MCF 10A (cell line): ENCODE data around the gene ATP2A1. TPM values are rescaled to one million over a fixed set of nuclear protein-coding genes. Genes with fewer than 3 reads are reported as not detected.

Experiments used
- BruUV-seq: library from RNA; stranded (reverse); fragments of 400-500 nt; replicated peaks from 2 replicates; lab custom pipeline; 2021; lab: Mats Ljungman, UMichigan
- CTCF ChIA-PET: fragments of 300-600 bp; sonication (Branson Sonifier 250); formaldehyde crosslinking; extraction: SDS; loops from one replicate; lab custom pipeline; 2021; ENCODE audit warnings: antibody characterized with exemption, inconsistent platforms; lab: Yijun Ruan, JAX
- POLR2A ChIA-PET: fragments of 300-600, 350-650 bp; sonication (Branson Sonifier 250); formaldehyde crosslinking; extraction: SDS; loops from one replicate; lab custom pipeline; 2020; ENCODE audit warnings: antibody characterized with exemption, inconsistent platforms; lab: Yijun Ruan, JAX
- DNase-seq: peaks from one replicate; pipeline ENCODE4 v3.0.0-alpha.2; 2018; ENCODE audit not compliant: unreplicated experiment
- H3K27ac Mint-ChIP-seq: one replicate; pipeline ENCODE4 v1.8.0; 2022; ENCODE audit warnings: mild to moderate bottlenecking, low read depth, mixed read lengths; ENCODE audit not compliant: unreplicated experiment
- H3K27me3 Mint-ChIP-seq: one replicate; pipeline ENCODE4 v1.8.0; 2022; ENCODE audit warnings: mixed read lengths; ENCODE audit not compliant: insufficient read depth, unreplicated experiment
- H3K36me3 Mint-ChIP-seq: one replicate; pipeline ENCODE4 v1.8.0; 2022; ENCODE audit warnings: mild to moderate bottlenecking, moderate library complexity, mixed read lengths; ENCODE audit not compliant: insufficient read depth, unreplicated experiment
- H3K4me1 Mint-ChIP-seq: one replicate; pipeline ENCODE4 v1.8.0; 2022; ENCODE audit warnings: mixed read lengths; ENCODE audit not compliant: insufficient read depth, unreplicated experiment
- H3K4me3 Mint-ChIP-seq: one replicate; pipeline ENCODE4 v1.8.0; 2022; ENCODE audit warnings: mild to moderate bottlenecking, moderate library complexity, mixed read lengths; ENCODE audit not compliant: unreplicated experiment
- H3K9me3 Mint-ChIP-seq: one replicate; pipeline ENCODE4 v1.8.0; 2022; ENCODE audit warnings: mixed read lengths; ENCODE audit not compliant: unreplicated experiment
- intact Hi-C: fragments of 100-400 bp; cut with micrococcal nuclease; formaldehyde crosslinking; loops from 2 replicates; pipeline ENCODE4 v1.14.1; 2022
- total RNA-seq: library from RNA; stranded (reverse); gene quantifications from 2 replicates; pipeline ENCODE4 v1.2.3, GENCODE V29; 2022
- TF ChIP-seq, protein P1 (sequence below): fragments of 200-600 bp; IDR thresholded peaks from one replicate; pipeline ENCODE4 v1.8.0; 2022; ENCODE audit warnings: antibody characterized with exemption, mild to moderate bottlenecking; ENCODE audit not compliant: unreplicated experiment

Gene ATP2A1
- total RNA-seq, 1 experiment from 2014 or later: 0.23 TPM

DNA sequence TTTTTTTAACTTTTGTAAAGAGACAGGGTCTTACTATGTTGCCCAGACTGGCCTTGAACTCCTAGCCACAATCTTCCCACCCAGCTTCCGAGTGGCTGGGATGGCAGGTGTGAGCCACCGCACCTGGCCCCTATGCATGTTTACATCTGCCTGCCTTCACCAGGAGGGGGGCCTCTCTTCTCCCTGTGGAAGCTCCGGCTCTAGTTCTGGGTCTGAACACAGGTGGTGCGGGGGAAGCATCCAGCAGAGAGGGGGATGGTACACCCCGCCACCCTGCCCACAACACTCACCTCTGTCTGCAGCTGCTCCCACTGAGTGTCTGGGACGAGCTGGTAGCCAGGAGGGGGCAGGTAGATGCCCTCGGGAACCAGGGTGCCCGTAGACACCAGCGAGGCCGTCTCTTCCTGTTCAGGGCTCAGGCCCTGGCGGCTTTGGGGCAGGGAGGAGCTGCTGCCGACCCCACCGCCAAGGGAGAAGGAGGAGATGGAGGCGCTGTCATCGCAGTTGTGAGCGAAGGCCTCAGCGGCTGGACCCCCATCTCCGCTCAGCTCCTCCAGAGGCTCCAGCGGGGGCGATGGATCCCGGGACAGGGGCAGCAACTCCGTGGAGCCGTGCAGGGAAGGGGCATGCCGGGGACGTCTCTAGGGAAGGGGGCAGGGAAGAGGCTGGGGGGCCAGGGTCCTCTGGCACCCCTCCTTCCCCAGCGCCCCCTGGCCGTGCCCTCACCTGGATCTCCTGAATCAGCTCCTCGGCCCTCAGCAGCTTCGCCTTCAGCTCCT, 35.8 kb downstream of the ATP2A1 start:
- Mint-ChIP-seq H3K36me3 (peaks cover 25% of the 10 kb centered on the region), H3K9me3 (no peaks in the 10 kb centered on the region), H3K27me3 (no peaks in the 10 kb centered on the region), H3K4me3 (no peak overlapping the region), H3K4me1 (no peaks in the 10 kb centered on the region), H3K27ac (no peak overlapping the region)
- ChIA-PET CTCF (interaction anchor here (0.6 to 1.6 kb wide), 3 partner anchors 10 to 40 kb away, joined by 3 to 8 read pairs (median 7); no protein-coding TSS in a partner anchor), POLR2A (no interaction called here)
- TF ChIP-seq, protein P1, sequence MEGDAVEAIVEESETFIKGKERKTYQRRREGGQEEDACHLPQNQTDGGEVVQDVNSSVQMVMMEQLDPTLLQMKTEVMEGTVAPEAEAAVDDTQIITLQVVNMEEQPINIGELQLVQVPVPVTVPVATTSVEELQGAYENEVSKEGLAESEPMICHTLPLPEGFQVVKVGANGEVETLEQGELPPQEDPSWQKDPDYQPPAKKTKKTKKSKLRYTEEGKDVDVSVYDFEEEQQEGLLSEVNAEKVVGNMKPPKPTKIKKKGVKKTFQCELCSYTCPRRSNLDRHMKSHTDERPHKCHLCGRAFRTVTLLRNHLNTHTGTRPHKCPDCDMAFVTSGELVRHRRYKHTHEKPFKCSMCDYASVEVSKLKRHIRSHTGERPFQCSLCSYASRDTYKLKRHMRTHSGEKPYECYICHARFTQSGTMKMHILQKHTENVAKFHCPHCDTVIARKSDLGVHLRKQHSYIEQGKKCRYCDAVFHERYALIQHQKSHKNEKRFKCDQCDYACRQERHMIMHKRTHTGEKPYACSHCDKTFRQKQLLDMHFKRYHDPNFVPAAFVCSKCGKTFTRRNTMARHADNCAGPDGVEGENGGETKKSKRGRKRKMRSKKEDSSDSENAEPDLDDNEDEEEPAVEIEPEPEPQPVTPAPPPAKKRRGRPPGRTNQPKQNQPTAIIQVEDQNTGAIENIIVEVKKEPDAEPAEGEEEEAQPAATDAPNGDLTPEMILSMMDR: no peak
- intact Hi-C loops: no loop called here
- no peak for DNase-seq
- no TSS peak for BruUV-seq

DNA sequence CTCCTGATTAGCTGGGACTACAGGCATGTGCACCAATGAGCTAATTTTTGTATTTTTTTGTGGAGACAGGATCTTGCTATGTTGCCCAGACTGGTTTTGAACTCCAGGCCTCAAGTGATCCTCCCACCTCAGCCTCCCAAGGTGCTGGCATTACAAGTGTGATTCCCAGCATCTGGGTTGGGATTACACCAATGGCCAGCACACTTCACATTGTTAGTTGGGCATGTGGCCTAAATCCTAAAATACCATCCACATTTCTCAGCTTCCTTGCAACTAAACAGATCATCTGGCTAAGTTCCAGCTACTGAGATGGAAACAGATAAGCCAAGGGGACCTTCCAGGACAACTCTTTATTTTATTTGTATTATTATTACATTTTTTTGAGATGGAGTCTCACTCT, 36.9 kb downstream of the ATP2A1 start:
- ChIA-PET CTCF (interaction anchor here (1.1 to 1.6 kb wide), 2 partner anchors 30 to 41 kb away, joined by 7 to 8 read pairs; no protein-coding TSS in a partner anchor), POLR2A (interaction anchor here (0.7 to 0.9 kb wide), 3 partner anchors 11 to 93 kb away, joined by 3 to 4 read pairs (median 3); partner anchors contain the start of gene SH2B1)
- Mint-ChIP-seq H3K9me3 (no peaks in the 10 kb centered on the region), H3K27ac (no peak overlapping the region), H3K36me3 (peaks cover 29% of the 10 kb centered on the region), H3K4me3 (no peak overlapping the region), H3K27me3 (no peaks in the 10 kb centered on the region), H3K4me1 (no peaks in the 10 kb centered on the region)
- no peak for DNase-seq
- TF ChIP-seq, protein P1: no peak
- BruUV-seq: no TSS peak
- intact Hi-C loops: no loop called here

DNA sequence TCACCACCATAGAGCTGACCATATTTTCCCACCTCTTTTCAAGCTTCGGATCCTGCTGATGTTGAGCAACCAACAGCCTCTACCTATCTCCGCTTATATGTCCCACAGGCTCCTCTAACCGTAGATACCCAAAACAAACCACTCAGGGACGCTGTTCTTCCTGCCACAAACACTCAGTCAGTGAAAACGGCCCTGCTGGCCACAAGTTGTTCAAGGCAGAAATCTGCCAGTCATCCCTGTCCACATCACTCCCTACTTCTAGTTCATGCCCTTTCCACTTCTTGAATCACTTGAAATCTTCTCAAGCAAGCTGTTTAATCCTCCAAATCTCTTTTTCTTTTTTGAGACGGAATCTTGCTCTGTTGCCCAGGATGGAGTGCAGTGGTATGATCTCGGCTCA, 38.8 kb downstream of the ATP2A1 start:
- TF ChIP-seq, protein P1: no peak
- CTCF ChIA-PET: interaction anchor here (0.6 to 1.8 kb wide), 2 partner anchors 28 to 31 kb away, joined by 3 to 9 read pairs; no protein-coding TSS in a partner anchor
- H3K4me1 Mint-ChIP-seq: peaks cover 6% of the 10 kb centered on the region
- no peak overlapping the region for H3K27ac Mint-ChIP-seq
- no peaks in the 10 kb centered on the region for H3K9me3 Mint-ChIP-seq
- H3K27me3 Mint-ChIP-seq: no peaks in the 10 kb centered on the region
- POLR2A ChIA-PET: interaction anchor here (0.5 kb wide), 1 partner anchor 1741 kb away, joined by 3 read pairs; the partner anchor contains the start of gene FBRS
- H3K4me3 Mint-ChIP-seq: no peak overlapping the region
- intact Hi-C loops: no loop called here
- DNase-seq: no peak
- H3K36me3 Mint-ChIP-seq: peaks cover 29% of the 10 kb centered on the region
- BruUV-seq: no TSS peak

DNA sequence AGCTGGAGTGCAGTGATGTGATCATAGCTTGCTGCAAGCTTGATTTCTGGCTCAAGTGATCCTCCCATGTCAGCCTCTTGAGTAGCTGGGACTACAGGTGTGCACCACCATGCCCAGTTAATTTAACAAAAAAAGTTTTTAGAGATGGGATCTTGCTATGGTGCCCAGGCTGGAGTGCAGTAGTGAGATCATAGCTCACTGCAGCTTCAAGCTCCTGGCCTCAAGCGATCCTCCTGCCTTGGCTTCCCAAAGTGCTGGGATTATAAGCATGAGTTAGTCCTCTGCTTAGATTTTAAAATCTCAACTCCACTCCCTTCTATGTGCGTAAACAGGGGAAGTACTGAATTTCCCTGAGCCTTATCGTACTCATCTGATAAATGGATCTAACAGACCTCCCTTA, 40.4 kb downstream of the ATP2A1 start:
- no peak for DNase-seq
- no peak overlapping the region for H3K4me3 Mint-ChIP-seq
- CTCF ChIA-PET: interaction anchor here (0.6 to 1.5 kb wide), 2 partner anchors 26 to 61 kb away, joined by 3 to 6 read pairs; no protein-coding TSS in a partner anchor

More for the DNA sequence above, 40.4 kb downstream of the ATP2A1 start:
- intact Hi-C loops: no loop called here
- H3K27me3 Mint-ChIP-seq: no peaks in the 10 kb centered on the region
- no TSS peak for BruUV-seq
- H3K36me3 Mint-ChIP-seq: peaks cover 22% of the 10 kb centered on the region
- TF ChIP-seq, protein P1: no peak
- H3K9me3 Mint-ChIP-seq: no peaks in the 10 kb centered on the region
- peaks cover 7% of the 10 kb centered on the region for H3K4me1 Mint-ChIP-seq
- POLR2A ChIA-PET: interaction anchor here (0.6 kb wide), 3 partner anchors 32 to 943 kb away, joined by 3 read pairs; partner anchors contain the start of genes NFATC2IP and TUFM
- no peak overlapping the region for H3K27ac Mint-ChIP-seq
